ENCODE data around the gene SLC35A4. TPM values are rescaled to one million over a fixed set of nuclear protein-coding genes. Genes with fewer than 3 reads are reported as not detected.

SLC35A4 gene
- total RNA-seq, 1 donor from 2014 or later: 60.5 TPM

Other genes starting within 250 kb of the SLC35A4 start
- gene HBEGF, start 218.2 kb upstream of the SLC35A4 start, total RNA-seq: 25.1 and 31.6 TPM in 2 replicates
- gene SLC4A9, start 204.6 kb upstream of the SLC35A4 start, total RNA-seq: 0.07 TPM in 1 of 2 replicates, not detected in the other
- 62.9 and 80.4 TPM in 2 replicates for gene ANKHD1, start 163.0 kb upstream of the SLC35A4 start, total RNA-seq
- gene EIF4EBP3, start 17.2 kb upstream of the SLC35A4 start, total RNA-seq: 6.4 and 13.3 TPM in 2 replicates
- gene SRA1, start 7.4 kb upstream of the SLC35A4 start, total RNA-seq: 42.1 and 45.5 TPM in 2 replicates
- 9.6 and 13.3 TPM in 2 replicates for gene APBB3, start 230 bp upstream of the SLC35A4 start, total RNA-seq
- 0.29 and 1.9 TPM in 2 replicates for gene CD14, start 68.3 kb downstream of the SLC35A4 start, total RNA-seq
- 35.6 and 66.8 TPM in 2 replicates for gene TMCO6, start 74.6 kb downstream of the SLC35A4 start, total RNA-seq
- 46.4 and 51.2 TPM in 2 replicates for gene NDUFA2, start 82.8 kb downstream of the SLC35A4 start, total RNA-seq
- gene IK, start 83.0 kb downstream of the SLC35A4 start, total RNA-seq: 107 and 111 TPM in 2 replicates
- gene WDR55, start 100.1 kb downstream of the SLC35A4 start, total RNA-seq: 20.1 and 22.5 TPM in 2 replicates
- gene DND1, start 108.7 kb downstream of the SLC35A4 start, total RNA-seq: 0.34 and 1.0 TPM in 2 replicates
- 80.6 and 97.1 TPM in 2 replicates for gene HARS1, start 126.5 kb downstream of the SLC35A4 start, total RNA-seq
- gene HARS2, start 126.6 kb downstream of the SLC35A4 start, total RNA-seq: 31.6 and 33.9 TPM in 2 replicates
- 27.2 and 42.4 TPM in 2 replicates for gene ZMAT2, start 135.6 kb downstream of the SLC35A4 start, total RNA-seq
- gene PCDHA1, start 221.3 kb downstream of the SLC35A4 start, total RNA-seq: not detected in 2 replicates
- gene PCDHA2, start 230.0 kb downstream of the SLC35A4 start, total RNA-seq: not detected in 2 replicates
- gene PCDHA3, start 236.2 kb downstream of the SLC35A4 start, total RNA-seq: 0.07 and 0.25 TPM in 2 replicates
- gene PCDHA4, start 242.2 kb downstream of the SLC35A4 start, total RNA-seq: 0.27 and 1.2 TPM in 2 replicates